ENCODE results near the gene CENPT.

GRCh38 chr16:67801241-67801640, 46.3 kb downstream of the CENPT start:
- no peak for TF ChIP-seq CTCF (IDR thresholded peaks at IDR 0.05)
- TF ChIP-seq EZH2phosphoT487 (IDR thresholded peaks at IDR 0.05): no peak

All from neural progenitor cell (in vitro differentiated cells).